Astrocyte of the spinal cord (primary cell): ENCODE measurements around the gene RNF175.
A peak's percentile ranks its signal among the peaks of the same experiment; 100 is the strongest.

Source experiments
- DNase-seq: peaks from one replicate; pipeline ENCODE4 v3.0.0; 2011; ENCODE audit warnings: low read depth, low spot score
- H3K4me3 ChIP-seq: 2 replicates; pipeline ENCODE4 v1.5.1; 2011; ENCODE audit warnings: low read depth, mild to moderate bottlenecking, low read length, moderate library complexity
- CTCF ChIP-seq: IDR thresholded peaks from 2 replicates; pipeline ENCODE4 v1.5.1; 2012; ENCODE audit warnings: low read depth, mild to moderate bottlenecking, low read length, inconsistent platforms
- in situ Hi-C: cut with HindIII; loops from 2 replicates; pipeline ENCODE4 v1.10.0; 2017; ENCODE audit warnings: low sequenced_read_pairs

The RNF175 gene

GRCh38 chr4:153759407-153760316 lies at the start of gene RNF175:
TSS of gene RNF175 (minus strand) at chr4:153760024. CDS start at chr4:153759862, 162 bp downstream.
- H3K4me3 ChIP-seq, result peak within 1 kb of the TSS; percentile 35
- TF ChIP-seq CTCF, result no peak
- no peak for DNase-seq
- in situ Hi-C loops, result no loop called here

- DNase-seq, result no peak
- no peak for TF ChIP-seq CTCF
- in situ Hi-C loops, result no loop called here
- H3K4me3 ChIP-seq, result no peak overlapping the region
Observed at GRCh38 chr4:153809307-153809706, 49.5 kb upstream of the RNF175 start.

- no peak overlapping the region for H3K4me3 ChIP-seq
- TF ChIP-seq CTCF, result no peak
- DNase-seq, result no peak
- in situ Hi-C loops, result no loop called here
Observed at GRCh38 chr4:153808175-153808574, 48.4 kb upstream of the RNF175 start.

GRCh38 chr4:153806073-153806472 lies 46.2 kb upstream of the RNF175 start:
- H3K4me3 ChIP-seq, result no peak overlapping the region
- no peak for TF ChIP-seq CTCF
- DNase-seq, result no peak
- in situ Hi-C loops, result no loop called here

GRCh38 chr4:153804722-153805121 lies 44.9 kb upstream of the RNF175 start:
- in situ Hi-C loops, result no loop called here
- H3K4me3 ChIP-seq, result no peak overlapping the region
- no peak for TF ChIP-seq CTCF
- DNase-seq, result no peak

- no peak overlapping the region for H3K4me3 ChIP-seq
- DNase-seq, result no peak
- no peak for TF ChIP-seq CTCF
- in situ Hi-C loops, result no loop called here
Observed at GRCh38 chr4:153799694-153800074, 39.9 kb upstream of the RNF175 start.
